H9 (cell line): ENCODE data around the gene PTPA. TPM values are rescaled to one million over a fixed set of nuclear protein-coding genes. Genes with fewer than 3 reads are reported as not detected.
A peak's percentile ranks its signal among the peaks of the same experiment; 100 is the strongest.

Source experiments
- DNase-seq: peaks from one replicate; pipeline ENCODE4 v3.0.0-alpha.2; 2017
- H2AFZ ChIP-seq: one replicate; pipeline ENCODE4 v1.6.1; 2013; ENCODE audit warnings: mild to moderate bottlenecking, low read length, control low read depth, moderate library complexity
- H2AK5ac ChIP-seq: 2 replicates; pipeline ENCODE4 v1.6.1; 2013; ENCODE audit warnings: low read length, control low read depth, mixed read lengths; ENCODE audit not compliant: insufficient read length
- H2BK120ac ChIP-seq: one replicate; pipeline ENCODE4 v1.6.1; 2013; ENCODE audit warnings: low read depth, mild to moderate bottlenecking, low read length, control low read depth, inconsistent platforms; ENCODE audit not compliant: poor library complexity, severe bottlenecking
- H2BK12ac ChIP-seq: 2 replicates; pipeline ENCODE4 v1.6.1; 2013; ENCODE audit warnings: low read length, control low read depth, mixed read lengths, low read depth; ENCODE audit not compliant: insufficient read length
- H2BK15ac ChIP-seq: 2 replicates; pipeline ENCODE4 v1.6.1; 2013; ENCODE audit warnings: low read depth, low read length, control low read depth
- H2BK20ac ChIP-seq: one replicate; pipeline ENCODE4 v1.6.1; 2013; ENCODE audit warnings: low read depth, mild to moderate bottlenecking, low read length, control low read depth, inconsistent platforms; ENCODE audit not compliant: poor library complexity, severe bottlenecking
- H2BK5ac ChIP-seq: 2 replicates; pipeline ENCODE4 v1.6.1; 2013; ENCODE audit warnings: low read length, control low read depth, mixed read lengths; ENCODE audit not compliant: insufficient read length
- H3K14ac ChIP-seq: 2 replicates; pipeline ENCODE4 v1.6.1; 2013; ENCODE audit warnings: low read length, control low read depth; ENCODE audit not compliant: insufficient read depth
- H3K18ac ChIP-seq: 2 replicates; pipeline ENCODE4 v1.6.1; 2013; ENCODE audit warnings: low read depth, mild to moderate bottlenecking, mixed read lengths, low read length, control low read depth; ENCODE audit not compliant: insufficient read length
- H3K23ac ChIP-seq: 2 replicates; pipeline ENCODE4 v1.6.1; 2013; ENCODE audit warnings: low read length, control low read depth, mixed read lengths, low read depth; ENCODE audit not compliant: insufficient read length
- H3K23me2 ChIP-seq: 2 replicates; pipeline ENCODE4 v1.6.1; 2013; ENCODE audit warnings: low read depth, mild to moderate bottlenecking, mixed read lengths, low read length, control low read depth; ENCODE audit not compliant: insufficient read length, poor library complexity, severe bottlenecking
- H3K27ac ChIP-seq: 2 replicates; pipeline ENCODE4 v1.5.1; 2013; ENCODE audit warnings: low read length, control low read depth, mixed read lengths, low read depth; ENCODE audit not compliant: insufficient read length
- H3K27me3 ChIP-seq: 2 replicates; pipeline ENCODE4 v1.6.1; 2013; ENCODE audit warnings: low read length, control low read depth, inconsistent platforms; ENCODE audit not compliant: insufficient read depth
- H3K4ac ChIP-seq: 2 replicates; pipeline ENCODE4 v1.6.1; 2013; ENCODE audit warnings: low read depth, mild to moderate bottlenecking, control low read depth, inconsistent platforms, low read length, moderate library complexity
- H3K4me1 ChIP-seq: 2 replicates; pipeline ENCODE4 v1.6.1; 2013; ENCODE audit warnings: low read length, control low read depth, inconsistent platforms; ENCODE audit not compliant: insufficient read depth
- H3K4me2 ChIP-seq: 2 replicates; pipeline ENCODE4 v1.6.1; 2013; ENCODE audit warnings: low read length, control low read depth, mixed read lengths; ENCODE audit not compliant: insufficient read length, insufficient read depth
- H3K56ac ChIP-seq: 2 replicates; pipeline ENCODE4 v1.6.1; 2013; ENCODE audit warnings: low read depth, mild to moderate bottlenecking, mixed read lengths, low read length, control low read depth; ENCODE audit not compliant: insufficient read length
- H3K79me1 ChIP-seq: 2 replicates; pipeline ENCODE4 v1.6.1; 2013; ENCODE audit warnings: low read depth, mild to moderate bottlenecking, moderate library complexity, low read length, control low read depth, inconsistent platforms; ENCODE audit not compliant: insufficient read depth, poor library complexity, severe bottlenecking
- H3K79me2 ChIP-seq: 2 replicates; pipeline ENCODE4 v1.6.1; 2013; ENCODE audit warnings: low read length, control low read depth, inconsistent platforms; ENCODE audit not compliant: insufficient read depth
- H3K9ac ChIP-seq: 2 replicates; pipeline ENCODE4 v1.6.1; 2013; ENCODE audit warnings: low read length, control low read depth, mixed read lengths; ENCODE audit not compliant: insufficient read length; ENCODE audit errors: extremely low read depth
- H3K9me3 ChIP-seq: one replicate; pipeline ENCODE4 v1.6.1; 2013; ENCODE audit warnings: low read depth, low read length, inconsistent platforms; ENCODE audit not compliant: control insufficient read depth
- H3T11ph ChIP-seq: one replicate; pipeline ENCODE4 v1.6.1; 2013; ENCODE audit warnings: mild to moderate bottlenecking, low read length, control low read depth, inconsistent platforms
- H4K20me1 ChIP-seq: one replicate; pipeline ENCODE4 v1.6.1; 2013; ENCODE audit not compliant: control insufficient read depth, insufficient read length, insufficient read depth
- H4K5ac ChIP-seq: 2 replicates; pipeline ENCODE4 v1.6.1; 2013; ENCODE audit warnings: low read depth, mild to moderate bottlenecking, mixed read lengths, low read length, control low read depth; ENCODE audit not compliant: insufficient read length
- H4K8ac ChIP-seq: replicated peaks from 2 replicates; pipeline ENCODE4 v1.6.1; 2013; ENCODE audit warnings: low read length, control low read depth, mixed read lengths, low read depth; ENCODE audit not compliant: insufficient read length
- H4K91ac ChIP-seq: 2 replicates; pipeline ENCODE4 v1.6.1; 2013; ENCODE audit warnings: low read depth, mild to moderate bottlenecking, moderate library complexity, mixed read lengths, low read length, control low read depth; ENCODE audit not compliant: insufficient read length
- H3K27ac Mint-ChIP-seq, 3 experiments: 2 replicates in 2 of 3; 3 replicates in 1 of 3; pipeline ENCODE4 v1.8.0; 2020 to 2021; ENCODE audit warnings: mixed read lengths in 3 of 3, mild to moderate bottlenecking in 1 of 3, moderate library complexity in 1 of 3
- H3K27me3 Mint-ChIP-seq: 2 replicates; pipeline ENCODE4 v1.8.0; 2021; ENCODE audit warnings: low read depth, mild to moderate bottlenecking, moderate library complexity, mixed read lengths
- H3K36me3 Mint-ChIP-seq, 3 experiments: 2 replicates in 2 of 3; 3 replicates in 1 of 3; pipeline ENCODE4 v1.8.0; 2020 to 2021; ENCODE audit warnings: low read depth in 3 of 3, mixed read lengths in 3 of 3; ENCODE audit not compliant: insufficient read depth in 1 of 3
- H3K4me1 Mint-ChIP-seq, 2 experiments: 2 replicates each; pipeline ENCODE4 v1.8.0; 2020; ENCODE audit warnings: mixed read lengths in 2 of 2
- H3K4me3 Mint-ChIP-seq, 2 experiments: 2 replicates in 1 of 2; 3 replicates in 1 of 2; pipeline ENCODE4 v1.8.0; 2020 to 2021; ENCODE audit warnings: mild to moderate bottlenecking in 2 of 2, mixed read lengths in 2 of 2, moderate library complexity in 1 of 2
- H3K9me3 Mint-ChIP-seq, 2 experiments: 2 replicates in 1 of 2; 3 replicates in 1 of 2; pipeline ENCODE4 v1.8.0; 2020; ENCODE audit warnings: mild to moderate bottlenecking in 2 of 2, mixed read lengths in 2 of 2, moderate library complexity in 1 of 2
- WGBS: extraction: QIAGEN DNeasy Blood & Tissue Kit; methylation state at CpG from one replicate; pipeline ENCODE4 v1.1.7; 2013; ENCODE audit warnings: missing lambda C conversion rate, low lambda C conversion rate, mixed read lengths; ENCODE audit not compliant: insufficient read length; ENCODE audit errors: extremely low coverage; 5-methylcytosine and 5-hydroxymethylcytosine counted together
- total RNA-seq: library from RNA; stranded (reverse); gene quantifications from 2 replicates; pipeline ENCODE4 v1.2.1, GENCODE V29; 2021
- TF ChIP-seq, protein P1 (sequence below): fragments of 200-600 bp; sonication (generic); conservative IDR thresholded peaks from 3 replicates; pipeline ENCODE4 v1.8.0; 2021; ENCODE audit warnings: antibody characterized with exemption, mild to moderate bottlenecking

PTPA gene
- total RNA-seq, 1 experiment from 2014 or later: 145 TPM

DNA sequence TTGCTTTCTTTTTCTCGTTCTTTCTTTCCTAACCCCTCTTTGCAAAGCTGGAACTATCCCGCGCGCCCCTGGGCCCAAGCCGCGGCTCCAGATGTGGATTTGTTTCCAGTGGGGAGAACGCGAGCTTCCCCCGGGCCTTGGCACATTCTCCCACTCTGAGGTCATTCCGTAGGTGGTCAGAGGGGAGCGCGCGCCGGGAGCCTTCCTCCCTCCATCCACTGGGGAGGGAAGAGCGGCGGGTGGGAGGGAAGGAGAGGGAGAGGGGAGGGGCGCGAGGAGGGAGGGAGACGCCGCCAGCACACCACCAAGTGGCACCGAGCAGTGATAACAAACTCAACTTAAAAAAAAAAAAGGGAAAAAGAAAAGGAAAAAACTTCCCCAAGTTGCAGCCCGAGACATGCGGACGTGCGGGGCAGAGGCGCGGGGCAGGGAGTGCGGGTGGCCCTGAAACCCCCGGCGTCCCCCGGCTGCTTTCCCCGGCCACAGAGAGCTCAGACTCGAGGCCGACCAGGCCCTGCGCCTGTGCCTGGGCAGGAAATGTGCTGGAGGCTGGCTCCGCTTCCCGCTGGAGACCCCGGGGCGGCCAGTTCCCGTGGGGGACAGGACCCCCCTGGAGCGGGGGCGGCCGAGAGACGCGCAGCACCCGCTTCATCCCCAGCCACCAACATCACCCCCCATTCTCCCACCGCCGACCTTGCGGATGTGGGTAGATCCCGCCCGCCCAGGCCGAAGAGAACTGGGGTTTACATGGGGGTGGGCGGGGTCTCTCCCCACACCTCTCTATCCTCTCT lies 63.7 kb downstream of the PTPA start:
- no peak overlapping the region for H3K9ac ChIP-seq
- no peak overlapping the region for H3K23ac ChIP-seq
- no peak overlapping the region for H2BK120ac ChIP-seq
- Mint-ChIP-seq H3K4me3 (peak overlapping the region; percentile 62 to 86), H3K27me3 (peaks cover 82% of the 10 kb centered on the region), H3K4me1 (peaks cover 16 to 26% of the 10 kb centered on the region in 2 experiments), H3K36me3 (no peaks in the 10 kb centered on the region; a peak in 1 of 7 replicates), H3K27ac (no peak overlapping the region), H3K9me3 (no peaks in the 10 kb centered on the region)
- no peak overlapping the region for H4K5ac ChIP-seq
- H2BK12ac ChIP-seq: no peak overlapping the region
- peak overlapping the region; percentile 93 for H3K4me2 ChIP-seq
- WGBS: no CpG with 5 or more reads among the region's 53 CpGs
- H3T11ph ChIP-seq: no peak overlapping the region
- peaks cover 29% of the 10 kb centered on the region for H3K23me2 ChIP-seq
- no peaks in the 10 kb centered on the region; the same call in 1 of the 2 replicates for H3K4me1 ChIP-seq
- no peaks in the 10 kb centered on the region for H3K79me1 ChIP-seq
- no peak overlapping the region for H3K18ac ChIP-seq
- no peak overlapping the region for H4K91ac ChIP-seq
- TF ChIP-seq, protein P1, sequence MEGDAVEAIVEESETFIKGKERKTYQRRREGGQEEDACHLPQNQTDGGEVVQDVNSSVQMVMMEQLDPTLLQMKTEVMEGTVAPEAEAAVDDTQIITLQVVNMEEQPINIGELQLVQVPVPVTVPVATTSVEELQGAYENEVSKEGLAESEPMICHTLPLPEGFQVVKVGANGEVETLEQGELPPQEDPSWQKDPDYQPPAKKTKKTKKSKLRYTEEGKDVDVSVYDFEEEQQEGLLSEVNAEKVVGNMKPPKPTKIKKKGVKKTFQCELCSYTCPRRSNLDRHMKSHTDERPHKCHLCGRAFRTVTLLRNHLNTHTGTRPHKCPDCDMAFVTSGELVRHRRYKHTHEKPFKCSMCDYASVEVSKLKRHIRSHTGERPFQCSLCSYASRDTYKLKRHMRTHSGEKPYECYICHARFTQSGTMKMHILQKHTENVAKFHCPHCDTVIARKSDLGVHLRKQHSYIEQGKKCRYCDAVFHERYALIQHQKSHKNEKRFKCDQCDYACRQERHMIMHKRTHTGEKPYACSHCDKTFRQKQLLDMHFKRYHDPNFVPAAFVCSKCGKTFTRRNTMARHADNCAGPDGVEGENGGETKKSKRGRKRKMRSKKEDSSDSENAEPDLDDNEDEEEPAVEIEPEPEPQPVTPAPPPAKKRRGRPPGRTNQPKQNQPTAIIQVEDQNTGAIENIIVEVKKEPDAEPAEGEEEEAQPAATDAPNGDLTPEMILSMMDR: 0 out of 3 replicates have a peak, but pooled peaks have one; percentile 13
- no peak overlapping the region for H2AK5ac ChIP-seq
- no peaks in the 10 kb centered on the region for H3K9me3 ChIP-seq
- no peak overlapping the region for H3K4ac ChIP-seq
- no peaks in the 10 kb centered on the region for H4K20me1 ChIP-seq
- H2AFZ ChIP-seq: no peak overlapping the region
- peak; percentile 63 for DNase-seq
- H3K79me2 ChIP-seq: no peaks in the 10 kb centered on the region
- no peak overlapping the region for H2BK5ac ChIP-seq
- H2BK15ac ChIP-seq: no peak overlapping the region
- no peak overlapping the region for H3K14ac ChIP-seq
- H4K8ac ChIP-seq: no peak overlapping the region
- no peak overlapping the region for H3K27ac ChIP-seq
- no peak overlapping the region for H2BK20ac ChIP-seq
- no peak overlapping the region for H3K56ac ChIP-seq
- peaks cover 32% of the 10 kb centered on the region for H3K27me3 ChIP-seq
